Stimulated activated CD8-positive, alpha-beta memory T cell treated with anti-CD3 and anti-CD28 coated beads, Interleukin-15, amount 100 ng/mL, for 1 hour (primary cell): ENCODE results near the gene AMN1.
"Not testable (repeated sequence)": the region's sequence is repeated elsewhere in the genome, so short reads cannot be mapped to it uniquely, and the experiment has no call there.

ENCODE experiments used
- DNase-seq: peaks from one replicate; pipeline ENCODE4 v3.0.0-alpha.2; 2020; ENCODE audit warnings: low read depth

AMN1 gene

DNA sequence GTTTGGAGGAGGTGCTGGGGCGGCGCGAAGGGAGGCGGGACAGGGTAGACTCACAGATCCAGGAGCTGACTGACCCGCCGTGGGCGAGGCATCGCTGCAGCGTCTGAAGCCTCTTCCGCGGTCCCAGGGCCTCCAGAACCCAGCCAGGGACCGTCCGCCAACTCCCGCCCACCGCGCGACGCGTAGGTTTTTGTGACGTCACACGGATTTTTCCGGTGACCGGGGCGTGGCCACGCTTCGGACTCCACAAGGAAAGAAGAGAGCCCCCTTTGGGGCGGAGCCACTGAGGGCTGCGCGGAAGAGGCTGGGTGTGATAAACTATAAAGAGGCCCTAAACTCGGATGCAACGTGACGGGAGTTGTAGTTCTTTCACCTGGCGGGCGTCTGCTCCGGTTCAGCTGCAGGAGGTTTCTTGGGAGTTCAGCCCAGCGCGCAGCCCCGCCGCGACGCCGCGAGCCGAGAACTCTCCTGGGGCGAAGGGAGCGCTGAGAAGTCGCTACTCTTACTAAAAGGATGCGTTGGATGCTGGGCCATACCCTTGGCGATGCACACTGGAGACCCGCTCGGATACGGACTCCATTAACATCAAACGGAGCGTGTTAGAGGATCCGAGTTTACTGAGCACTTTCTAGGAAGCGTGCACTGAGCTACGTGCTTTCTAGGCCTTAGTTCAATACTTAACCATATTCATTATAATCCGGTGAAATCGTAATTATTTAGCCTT is at the start of gene AMN1:
Gene AMN1, minus strand, starts transcription at position 105 of the 724 bp plus-strand sequence. Its CDS starts 13 bp downstream, at position 92.
- DNase-seq = peak; percentile 97

DNA sequence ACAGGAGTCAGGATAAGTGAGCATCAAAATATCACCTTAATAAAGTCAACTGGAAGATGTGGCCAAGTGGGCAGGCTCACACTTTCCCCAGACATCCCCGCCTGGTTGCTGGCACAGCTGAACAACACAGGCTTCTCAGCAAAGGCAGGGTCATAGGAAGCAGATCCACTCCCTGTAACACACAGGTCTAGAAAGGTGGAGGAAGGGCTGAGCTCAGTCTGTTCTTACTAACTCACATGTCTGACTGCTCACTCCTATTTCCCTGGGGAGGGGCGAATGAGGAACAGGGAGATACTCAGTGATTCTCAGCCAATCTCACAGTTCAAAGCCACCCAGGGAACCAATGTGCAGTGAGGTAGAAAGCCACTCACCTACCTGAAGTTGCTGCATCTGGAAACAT is 45.0 kb upstream of the AMN1 start:
- no peak for DNase-seq

DNA sequence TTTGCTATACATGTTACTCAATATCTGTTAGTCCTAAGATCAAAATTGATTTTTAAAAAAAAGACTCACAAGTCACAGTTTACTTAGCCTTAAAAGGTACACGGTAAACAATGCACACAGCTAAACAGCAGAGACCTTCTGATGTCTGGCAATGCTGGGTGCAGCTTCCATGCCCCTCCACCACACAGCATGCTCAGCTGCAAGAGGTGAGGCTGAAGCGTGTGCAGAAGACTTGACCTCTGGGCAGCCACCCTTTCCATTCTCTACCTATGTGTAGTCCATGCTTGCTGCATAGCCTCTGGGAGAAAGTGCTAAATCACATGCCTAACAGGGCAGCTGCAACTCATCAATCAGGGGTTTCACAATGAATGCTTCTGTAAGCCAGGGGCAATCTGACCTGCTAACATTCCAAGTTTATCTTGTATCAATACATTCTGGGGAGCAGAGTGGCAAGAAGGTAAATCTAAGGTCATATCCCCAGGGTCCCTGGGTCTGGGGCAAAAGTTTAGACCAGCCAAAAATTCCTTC is 44.5 kb upstream of the AMN1 start:
- no peak for DNase-seq

DNA sequence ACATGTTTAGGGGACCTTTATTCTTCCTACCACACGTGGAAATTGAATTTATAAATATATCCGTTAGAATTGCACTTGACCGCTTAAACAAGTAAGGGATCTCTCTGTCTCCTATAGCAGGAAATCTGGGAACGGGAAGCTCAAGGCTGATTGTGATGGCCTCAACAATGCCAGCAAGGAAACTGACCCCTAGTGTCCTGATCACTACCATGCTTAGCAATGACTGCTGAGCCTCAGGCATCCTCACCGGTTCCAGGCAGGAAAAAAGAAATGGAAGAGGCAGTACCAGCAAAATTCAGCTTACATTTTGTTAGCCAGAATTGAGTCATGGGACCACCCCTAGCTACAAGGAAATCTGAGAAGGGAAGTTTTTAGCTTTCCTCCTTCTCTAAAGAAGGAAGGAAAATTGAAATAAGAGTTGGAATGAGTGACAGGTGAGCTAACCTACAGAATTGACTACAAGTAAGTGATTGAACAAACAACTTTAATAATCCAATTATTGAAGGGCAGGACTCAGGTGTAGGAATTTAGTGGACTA is 43.9 kb upstream of the AMN1 start:
- DNase-seq = no peak

DNA sequence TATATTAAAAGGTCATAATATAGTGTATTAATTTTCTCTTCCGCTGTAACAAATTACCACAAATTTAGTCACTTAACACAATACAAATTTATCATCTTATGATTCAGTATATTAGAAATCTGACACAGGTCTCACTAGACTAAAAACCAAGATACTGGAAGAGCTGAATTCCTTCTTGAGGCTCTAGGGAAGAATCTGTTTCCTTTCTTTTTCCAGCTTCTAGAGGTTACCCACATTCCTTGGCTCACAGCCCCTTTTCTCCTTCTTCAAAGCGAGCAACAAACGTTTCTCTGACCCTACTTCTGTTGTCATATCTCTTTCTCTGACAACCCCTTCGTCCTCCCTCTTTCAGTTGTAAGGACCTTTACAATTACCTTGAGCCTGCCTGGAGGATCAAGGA is 43.4 kb upstream of the AMN1 start:
- no peak for DNase-seq

DNA sequence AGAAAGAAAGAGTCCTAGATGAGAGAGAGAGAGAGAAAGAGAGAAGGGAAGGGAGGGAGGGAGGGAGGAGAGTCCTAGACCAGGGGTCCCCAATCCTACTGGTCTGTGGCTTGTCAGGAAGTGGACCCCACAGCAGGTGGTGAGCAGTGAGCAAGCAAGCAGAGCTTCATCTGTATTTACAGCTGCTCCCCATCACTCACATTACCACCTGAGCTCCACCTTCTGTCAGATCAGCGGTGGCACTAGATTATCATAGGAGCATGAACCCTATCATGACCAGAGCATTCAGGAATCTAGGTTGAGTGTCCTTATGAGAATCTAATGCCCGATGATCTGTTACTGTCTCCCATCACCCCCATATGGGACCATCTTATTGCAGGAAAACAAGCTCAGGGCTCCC is 39.2 kb upstream of the AMN1 start:
- no peak for DNase-seq

DNA sequence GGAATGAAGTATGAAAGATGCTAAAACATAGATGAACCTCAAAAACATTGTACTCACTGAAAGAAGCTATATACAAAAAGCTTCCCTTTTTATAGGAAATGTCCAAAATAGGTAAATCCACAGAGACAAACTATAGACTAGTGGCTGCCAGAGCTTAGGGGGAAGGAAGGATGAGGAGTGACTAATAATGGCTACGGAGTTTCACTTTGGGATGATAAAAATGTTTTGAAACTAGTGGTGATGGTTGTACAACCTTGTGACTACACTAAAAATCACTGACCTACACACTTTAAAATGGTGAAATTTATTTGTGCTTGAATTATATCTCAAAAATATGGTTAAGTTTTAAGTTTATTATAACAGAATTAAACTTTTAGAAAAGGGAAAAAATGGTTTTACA is 37.1 kb upstream of the AMN1 start:
- no peak for DNase-seq

- no peak for DNase-seq
These were observed 31.0 kb upstream of the AMN1 start for GRCh38 chr12:31759632-31760459.

GRCh38 chr12:31758297-31758696 is 29.5 kb upstream of the AMN1 start:
- DNase-seq = not testable (repeated sequence)

- no peak for DNase-seq
These were observed 28.2 kb upstream of the AMN1 start for GRCh38 chr12:31756977-31757420.

DNA sequence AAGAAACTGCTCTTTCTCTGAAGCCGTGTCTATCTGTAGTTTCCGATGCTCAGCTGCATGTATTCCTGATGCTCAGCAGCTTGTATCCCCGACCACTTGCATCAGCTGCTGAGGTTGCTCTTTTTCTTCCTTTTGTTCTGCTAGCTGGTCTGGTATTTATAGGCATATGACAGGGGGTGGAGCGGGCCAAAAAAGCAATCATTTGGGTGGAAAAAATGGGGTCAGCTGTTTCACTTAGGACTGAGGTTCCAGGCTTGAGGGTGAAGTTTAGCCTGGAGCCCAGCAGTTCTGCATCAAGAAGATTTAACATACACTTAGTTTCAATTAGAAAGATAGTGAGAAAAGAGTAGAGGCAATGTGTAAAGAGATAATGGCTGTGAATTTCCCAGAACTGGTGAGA is 23.6 kb upstream of the AMN1 start:
- no peak for DNase-seq

- DNase-seq = no peak
These were observed 22.3 kb upstream of the AMN1 start for GRCh38 chr12:31751085-31751484.

DNA sequence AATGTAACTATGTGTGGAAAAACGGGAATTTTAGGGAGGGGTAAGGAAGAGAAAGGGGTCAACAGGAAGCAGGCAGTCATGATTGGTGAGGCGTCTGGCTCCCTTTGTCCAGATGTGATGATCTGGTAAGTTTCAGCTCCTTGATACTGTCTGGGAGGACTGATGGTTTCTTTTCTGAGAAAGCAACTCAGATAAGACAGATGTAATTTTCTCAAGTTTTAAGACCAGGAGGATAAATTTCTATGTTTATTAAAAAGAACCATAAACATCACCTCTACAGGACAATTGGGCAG is 21.9 kb upstream of the AMN1 start:
- DNase-seq = no peak

DNA sequence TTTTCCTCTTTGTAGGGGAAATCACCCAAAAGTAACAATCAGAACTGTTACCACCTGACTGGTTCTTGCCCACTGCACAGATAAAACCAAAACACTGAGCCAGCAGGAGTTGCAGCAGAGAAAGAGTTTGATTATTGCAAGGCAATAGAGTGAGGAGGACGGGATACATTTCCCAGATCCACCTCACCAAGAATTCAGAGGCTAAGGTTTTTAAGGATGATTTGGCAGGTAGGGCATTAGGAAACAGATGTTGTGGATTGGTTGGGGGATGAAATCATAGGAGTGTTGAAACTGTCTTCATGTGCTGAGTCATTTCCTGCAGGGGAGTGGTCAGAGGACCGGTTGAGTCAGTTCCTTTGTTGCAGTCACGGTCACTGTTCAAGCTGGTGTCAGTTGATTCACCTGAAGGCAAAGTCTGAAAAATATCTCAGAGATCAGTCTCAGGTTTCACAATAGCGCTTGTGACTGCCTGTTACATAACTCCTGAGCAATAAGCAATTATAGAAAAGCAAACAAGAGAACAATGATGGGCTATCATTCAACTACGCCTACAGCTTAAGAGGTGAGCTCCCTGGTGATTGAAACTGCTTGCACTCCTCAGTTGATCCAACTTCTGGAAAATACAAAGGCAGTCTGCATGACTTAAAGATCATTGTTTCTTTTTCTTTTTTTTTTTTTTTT is 20.3 kb upstream of the AMN1 start:
- DNase-seq = peak; percentile 27

DNA sequence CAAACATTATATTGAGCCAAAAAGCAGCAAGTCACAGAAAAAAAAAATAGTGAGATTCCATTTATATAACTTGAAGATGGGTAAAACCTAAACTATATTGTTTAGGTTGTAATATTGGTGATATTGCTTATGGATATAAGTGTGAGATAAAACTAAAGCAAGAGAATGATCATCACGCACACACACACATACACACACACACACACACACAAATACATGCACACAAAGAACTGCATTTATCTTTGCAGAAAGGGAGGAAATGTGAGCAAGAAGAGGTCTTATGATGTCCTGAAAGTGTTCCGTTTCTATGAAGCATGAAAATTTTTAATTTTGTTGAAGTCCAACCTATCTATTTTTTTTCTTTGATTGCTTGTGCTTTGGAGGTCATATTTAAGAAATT is 16.4 kb upstream of the AMN1 start:
- DNase-seq = no peak

DNA sequence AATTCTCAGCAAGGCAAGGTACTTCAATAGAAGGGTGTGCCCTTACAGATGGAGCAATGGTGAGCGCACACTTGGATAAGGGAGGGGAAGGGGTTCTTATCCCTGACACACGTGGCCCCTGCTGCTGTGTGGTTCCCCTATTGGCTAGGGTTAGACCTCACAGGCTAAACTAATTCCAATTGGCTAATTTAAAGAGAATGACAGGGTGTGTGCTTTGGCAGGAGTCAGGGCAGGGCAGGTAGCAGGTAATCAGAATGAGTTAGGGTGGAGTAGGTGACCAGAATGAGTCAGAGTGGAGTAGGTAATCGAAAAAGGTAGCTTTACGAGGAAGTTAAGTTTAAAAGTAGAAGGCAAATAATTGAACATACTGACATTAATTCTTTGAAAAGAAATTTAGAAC is 15.5 kb upstream of the AMN1 start:
- DNase-seq = not testable (repeated sequence)

GRCh38 chr12:31742891-31743290 is 14.1 kb upstream of the AMN1 start:
- no peak for DNase-seq

GRCh38 chr12:31740628-31741027 is 11.8 kb upstream of the AMN1 start:
- DNase-seq = no peak

GRCh38 chr12:31737763-31738162 is 8.9 kb upstream of the AMN1 start:
- no peak for DNase-seq

DNA sequence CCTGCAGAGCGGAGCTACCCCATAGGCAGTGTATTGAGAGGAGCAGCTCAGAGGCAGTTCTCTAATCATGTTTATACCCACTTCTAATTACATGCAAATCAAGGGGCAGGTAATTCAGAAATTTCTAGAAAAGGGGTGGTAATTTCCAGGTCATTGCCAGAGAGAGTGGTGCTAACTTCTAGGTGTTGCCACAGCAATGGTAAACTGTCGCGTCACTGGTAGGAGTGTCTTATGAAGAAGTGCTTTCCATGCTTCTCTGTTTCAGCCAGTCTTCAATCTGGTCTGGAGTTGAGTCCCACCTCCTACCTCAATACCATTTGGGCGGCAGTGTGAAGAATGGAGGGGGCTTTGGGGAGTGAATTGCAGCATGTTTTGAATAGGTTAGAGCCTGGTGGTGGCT is 8.5 kb upstream of the AMN1 start:
- DNase-seq = no peak

- peak; percentile 37 for DNase-seq
These were observed 7.7 kb upstream of the AMN1 start for GRCh38 chr12:31736472-31736871.
